IMR-90 (cell line): ENCODE data around the gene TMEM129. TPM values are rescaled to one million over a fixed set of nuclear protein-coding genes. Genes with fewer than 3 reads are reported as not detected.

ENCODE experiments used
- ATAC-seq: fragments of 200-7000 bp; cut with Tn5 transposase; 2 replicates; pipeline ENCODE4 v1.9.1; 2020; ENCODE audit warnings: low read depth, mild to moderate bottlenecking, moderate library complexity
- BruUV-seq: library from RNA; stranded (reverse); fragments of 400-500 nt; replicated peaks from 2 replicates; lab custom pipeline; 2021; lab: Mats Ljungman, UMichigan
- CTCF ChIA-PET: fragments of 300-600 bp; formaldehyde crosslinking; extraction: SDS; loops from one replicate; lab custom pipeline; 2021; ENCODE audit warnings: antibody characterized with exemption; lab: Yijun Ruan, JAX
- POLR2A ChIA-PET: fragments of 300-600 bp; sonication (Branson Sonifier 250); formaldehyde crosslinking; loops from one replicate; lab custom pipeline; 2022; ENCODE audit warnings: antibody characterized with exemption; ENCODE audit not compliant: unreplicated experiment; lab: Charles Lee
- DNase-seq: peaks from one replicate; pipeline ENCODE4 v3.0.0; 2013
- H2AFZ ChIP-seq: replicated peaks from 2 replicates; pipeline ENCODE3; 2013; ENCODE audit warnings: low read length, mild to moderate bottlenecking; ENCODE audit not compliant: poor library complexity
- H2AK5ac ChIP-seq: 2 replicates; pipeline ENCODE4 v1.6.1; 2013; ENCODE audit warnings: low read depth, low read length, inconsistent platforms
- H2AK9ac ChIP-seq: replicated peaks from 2 replicates; pipeline ENCODE3; 2013; ENCODE audit warnings: mild to moderate bottlenecking, low read depth, low read length, moderate library complexity; ENCODE audit not compliant: poor library complexity
- H2BK120ac ChIP-seq: 2 replicates; pipeline ENCODE4 v1.6.1; 2013; ENCODE audit warnings: low read depth, low read length, inconsistent platforms
- H2BK15ac ChIP-seq: 3 replicates; pipeline ENCODE4 v1.6.1; 2013; ENCODE audit warnings: low read depth, low read length, inconsistent platforms
- H2BK20ac ChIP-seq: 2 replicates; pipeline ENCODE4 v1.6.1; 2013; ENCODE audit warnings: low read depth, mild to moderate bottlenecking, inconsistent platforms, low read length, moderate library complexity
- H2BK5ac ChIP-seq: 2 replicates; pipeline ENCODE4 v1.6.1; 2013; ENCODE audit warnings: mild to moderate bottlenecking, low read depth, low read length, inconsistent platforms; ENCODE audit not compliant: poor library complexity, severe bottlenecking
- H3K14ac ChIP-seq: replicated peaks from 2 replicates; pipeline ENCODE4 v1.6.1; 2013; ENCODE audit warnings: low read depth, low read length, inconsistent platforms
- H3K18ac ChIP-seq: 2 replicates; pipeline ENCODE4 v1.6.1; 2013; ENCODE audit warnings: low read depth, low read length, control low read depth
- H3K23ac ChIP-seq: 2 replicates; pipeline ENCODE4 v1.6.1; 2013; ENCODE audit warnings: low read depth, low read length, inconsistent platforms
- H3K27ac ChIP-seq: 2 replicates; pipeline ENCODE4 v1.5.1; 2013; ENCODE audit warnings: mild to moderate bottlenecking, control low read depth, low read length; ENCODE audit not compliant: insufficient read depth
- H3K27me3 ChIP-seq: 2 replicates; pipeline ENCODE4 v1.6.1; 2013; ENCODE audit warnings: low read length; ENCODE audit not compliant: control insufficient read depth, insufficient read depth
- H3K36me3 ChIP-seq: 2 replicates; pipeline ENCODE4 v1.6.1; 2013; ENCODE audit warnings: low read length, mixed read lengths; ENCODE audit not compliant: control insufficient read depth, insufficient read depth
- H3K4ac ChIP-seq: 2 replicates; pipeline ENCODE4 v1.6.1; 2013; ENCODE audit warnings: low read depth, low read length, inconsistent platforms
- H3K4me1 ChIP-seq: 2 replicates; pipeline ENCODE4 v1.6.1; 2013; ENCODE audit warnings: low read length, mixed read lengths; ENCODE audit not compliant: control insufficient read depth, insufficient read depth
- H3K4me2 ChIP-seq: 2 replicates; pipeline ENCODE4 v1.6.1; 2013; ENCODE audit warnings: low read depth, mild to moderate bottlenecking, control low read depth, low read length, moderate library complexity
- H3K4me3 ChIP-seq: 2 replicates; pipeline ENCODE4 v1.5.1; 2013; ENCODE audit warnings: low read depth, mild to moderate bottlenecking, control low read depth, low read length, moderate library complexity; ENCODE audit not compliant: insufficient read depth
- H3K56ac ChIP-seq: 2 replicates; pipeline ENCODE4 v1.6.1; 2013; ENCODE audit warnings: low read length, inconsistent platforms; ENCODE audit not compliant: insufficient read depth; ENCODE audit errors: extremely low read depth
- H3K79me1 ChIP-seq, 2 experiments: 2 replicates each; pipeline ENCODE4 v1.6.1; 2013; ENCODE audit warnings: low read length in 2 of 2, inconsistent platforms in 1 of 2, low read depth in 1 of 2
- H3K9ac ChIP-seq: 2 replicates; pipeline ENCODE4 v1.6.1; 2013; ENCODE audit warnings: low read depth, low read length, control low read depth
- H3K9me1 ChIP-seq: 2 replicates; pipeline ENCODE4 v1.6.1; 2013; ENCODE audit warnings: low read length, inconsistent platforms; ENCODE audit not compliant: insufficient read depth
- H3K9me3 ChIP-seq: 2 replicates; pipeline ENCODE4 v1.6.1; 2013; ENCODE audit warnings: low read length; ENCODE audit not compliant: control insufficient read depth, insufficient read depth
- H4K20me1 ChIP-seq: 2 replicates; pipeline ENCODE4 v1.6.1; 2013; ENCODE audit warnings: low read length, inconsistent platforms; ENCODE audit not compliant: insufficient read depth
- H4K5ac ChIP-seq: 2 replicates; pipeline ENCODE4 v1.6.1; 2013; ENCODE audit warnings: mild to moderate bottlenecking, low read depth, low read length, control low read depth
- H4K8ac ChIP-seq, 2 experiments: 2 replicates each; pipeline ENCODE4 v1.6.1; 2013; ENCODE audit warnings: low read depth in 2 of 2, low read length in 2 of 2, control low read depth in 1 of 2, inconsistent platforms in 1 of 2
- H4K91ac ChIP-seq: 2 replicates; pipeline ENCODE4 v1.6.1; 2013; ENCODE audit warnings: low read depth, low read length, inconsistent platforms; ENCODE audit not compliant: insufficient read depth
- CHD1 ChIP-seq: IDR thresholded peaks from 2 replicates; pipeline ENCODE4 v1.6.1; 2012; ENCODE audit warnings: low read depth, low read length, improper control_type of control experiment
- FOS ChIP-seq: fragments of 150-350 bp; IDR thresholded peaks from 2 replicates; pipeline ENCODE4 v1.6.1; 2016; ENCODE audit warnings: low read depth, low read length
- MAFK ChIP-seq: IDR thresholded peaks from 2 replicates; pipeline ENCODE4 v1.6.1; 2012; ENCODE audit warnings: low read depth, low read length, improper control_type of control experiment
- MAZ ChIP-seq: IDR thresholded peaks from 2 replicates; pipeline ENCODE4 v1.6.1; 2012; ENCODE audit warnings: low read depth, mild to moderate bottlenecking, low read length, improper control_type of control experiment, moderate library complexity, borderline replicate concordance
- POLR2A ChIP-seq: IDR thresholded peaks from 2 replicates; pipeline ENCODE4 v1.6.1; 2012; ENCODE audit warnings: mild to moderate bottlenecking, low read depth, low read length
- RAD21 ChIP-seq: IDR thresholded peaks from 2 replicates; pipeline ENCODE4 v1.6.1; 2012; ENCODE audit warnings: low read length, improper control_type of control experiment
- RFX5 ChIP-seq: IDR thresholded peaks from 2 replicates; pipeline ENCODE4 v1.8.0; 2012; ENCODE audit warnings: low read depth, mild to moderate bottlenecking, low read length, moderate library complexity
- WGBS, 2 experiments: methylation state at CpG; one replicate each; pipeline versions ENCODE4 v1.1.5 to v1.1.7; 2013; ENCODE audit warnings: missing lambda C conversion rate in 2 of 2; ENCODE audit not compliant: insufficient read length in 1 of 2; ENCODE audit errors: extremely low coverage in 2 of 2; 5-methylcytosine and 5-hydroxymethylcytosine counted together
- dilution Hi-C: fragments of 300-500 bp; cut with HindIII; formaldehyde crosslinking; loops from one replicate; pipeline ENCODE4 v1.14.3; 2018; ENCODE audit warnings: low sequenced_read_pairs; ENCODE audit not compliant: unreplicated experiment
- in situ Hi-C: fragments of 300-500 bp; cut with MboI; formaldehyde crosslinking; loops from 3 replicates; pipeline ENCODE4 v1.14.3; 2019; ENCODE audit warnings: low sequenced_read_pairs, inconsistent platforms, mixed read lengths
- intact Hi-C: fragments of 100-400 bp; cut with micrococcal nuclease; formaldehyde crosslinking; loops from 2 replicates; pipeline ENCODE4 v1.10.0; 2022
- polyA plus RNA-seq, 3 experiments: library from polyadenylated mRNA; depleted of rRNA; stranded (reverse); fragments of >200 nt; gene quantifications; 2 replicates each; pipeline ENCODE4 v1.2.3, GENCODE V29; 2012; ENCODE audit warnings: low replicate concordance in 1 of 3
- total RNA-seq: library from RNA; depleted of rRNA; stranded (reverse); fragments of >200 nt; gene quantifications from 2 replicates; pipeline ENCODE4 v1.2.3, GENCODE V29; 2012
- TF ChIP-seq, protein P1 (sequence below): fragments of 150-350 bp; IDR thresholded peaks from 2 replicates; pipeline ENCODE4 v1.6.1; 2017; ENCODE audit warnings: mild to moderate bottlenecking, antibody characterized with exemption, low read length, low read depth
- TF ChIP-seq, protein P2 (sequence below): fragments of 150-350 bp; IDR thresholded peaks from 2 replicates; pipeline ENCODE4 v1.6.1; 2016; ENCODE audit warnings: low read depth, mild to moderate bottlenecking, low read length, moderate library complexity, borderline replicate concordance
- TF ChIP-seq, protein P3 (sequence below): conservative IDR thresholded peaks from 2 replicates; pipeline ENCODE4 v1.5.1; 2012; ENCODE audit warnings: mild to moderate bottlenecking, low read depth, low read length, improper control_type of control experiment

Gene TMEM129
- total and polyA plus RNA-seq, 2 of the 4 experiments (the other 2 are of a cell fraction), result 6.6 to 26.6 TPM

DNA sequence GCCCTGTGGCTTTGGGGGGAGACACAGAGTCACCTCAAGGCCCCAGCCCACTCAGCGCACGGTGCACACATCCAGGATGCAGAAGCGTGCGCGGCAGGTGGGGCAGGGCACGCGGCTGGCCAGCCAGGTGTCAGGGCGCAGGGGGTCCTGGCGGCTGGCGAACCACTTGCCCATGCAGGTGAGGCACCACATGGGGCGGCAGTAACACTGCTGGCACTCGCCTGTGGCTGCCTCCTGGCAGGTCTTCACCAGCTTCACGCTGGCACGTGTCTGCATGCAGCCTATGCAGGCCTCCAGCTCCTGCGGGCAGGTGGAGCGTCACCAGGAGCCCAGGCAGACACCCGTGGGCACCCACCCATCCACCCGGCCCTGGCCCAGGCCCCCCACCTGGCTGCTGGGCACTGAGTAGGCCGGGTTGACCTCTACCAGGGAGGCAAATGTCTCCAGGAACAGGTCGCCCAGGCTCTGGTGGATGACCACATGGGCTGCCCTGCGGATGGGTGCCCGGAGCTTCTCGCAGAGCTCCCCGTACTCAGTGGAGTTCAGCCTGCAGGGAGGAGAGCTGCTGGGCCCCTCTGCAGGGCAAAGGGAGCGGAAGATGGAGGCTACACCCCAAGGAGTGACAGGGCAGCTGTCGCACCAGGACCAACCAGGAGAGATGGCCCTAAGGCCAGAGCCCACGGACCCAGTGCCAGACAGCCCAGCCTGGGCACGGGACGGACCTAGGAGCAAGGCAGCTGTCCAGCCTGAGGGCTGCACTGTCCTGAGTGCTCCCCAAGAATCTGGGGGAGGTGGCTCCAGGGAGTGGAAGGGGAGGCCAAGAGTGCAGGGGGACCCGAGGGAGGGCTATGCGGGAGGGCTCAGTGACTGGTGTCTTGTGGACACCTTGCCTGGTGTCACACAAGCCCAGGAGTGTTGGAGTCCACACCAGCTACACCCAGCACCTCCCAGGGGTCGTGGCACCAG lies 3.7 kb downstream of the TMEM129 start (continued):
- TF ChIP-seq MAZ, result no peak

DNA sequence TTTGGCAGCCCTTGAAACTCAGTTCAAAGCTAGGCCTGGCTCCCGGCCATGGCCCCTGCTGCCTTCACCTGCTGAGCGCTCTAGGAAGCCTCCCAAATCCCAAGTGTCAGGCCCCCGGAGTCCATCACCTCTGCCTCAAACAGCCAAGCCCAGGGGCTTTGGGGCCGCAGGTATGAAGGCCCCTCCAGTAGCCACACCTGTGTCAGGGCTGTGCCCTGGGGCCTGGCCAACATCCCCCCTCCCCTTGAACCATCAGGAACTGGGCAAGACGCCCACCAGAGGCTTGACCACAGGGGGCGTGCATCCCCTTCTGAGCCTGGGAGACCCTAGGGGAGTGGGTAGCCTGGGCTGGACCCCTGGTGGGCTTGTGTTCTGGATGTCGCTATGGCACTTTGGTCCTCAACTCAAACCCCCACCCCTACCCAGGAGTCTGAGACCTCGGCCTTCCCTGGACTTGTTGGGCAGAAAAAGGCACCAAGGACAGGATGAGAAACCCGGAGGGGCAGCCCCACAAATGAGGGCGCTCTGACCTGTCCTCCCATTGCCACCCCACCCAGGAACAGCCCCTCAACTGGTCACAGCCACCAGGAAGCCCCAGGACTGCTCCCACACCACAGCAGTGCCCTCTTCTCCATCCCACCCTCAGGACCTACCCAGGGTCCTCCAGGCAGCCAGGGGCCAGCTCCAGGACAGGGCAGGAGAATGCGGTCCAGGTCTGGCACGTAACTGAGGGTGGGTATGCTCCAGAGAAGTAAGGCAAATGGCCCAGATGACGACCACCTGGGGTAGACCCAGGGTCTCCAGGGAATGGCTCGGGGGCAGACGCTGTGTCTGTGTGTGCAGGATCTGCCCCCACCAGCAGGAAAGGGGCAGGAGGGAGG lies 4.8 kb downstream of the TMEM129 start:
- H3K23ac ChIP-seq, result no peak overlapping the region
- ATAC-seq, result no peak
- no peak overlapping the region for H3K4ac ChIP-seq
- ChIA-PET CTCF (no interaction called here), POLR2A (no interaction called here)
- H3K36me3 ChIP-seq, result peaks cover 11% of the 10 kb centered on the region
- BruUV-seq, result no TSS peak
- DNase-seq, result no peak
- WGBS, 2 experiments, result no CpG with 5 or more reads among the region's 15 CpGs
- no peak overlapping the region for H3K4me3 ChIP-seq
- no peak overlapping the region for H3K9ac ChIP-seq
- peaks cover 5% of the 10 kb centered on the region; the same call in 1 of the 2 replicates for H3K9me1 ChIP-seq
- H4K20me1 ChIP-seq, result peaks cover 12% of the 10 kb centered on the region
- H3K27me3 ChIP-seq, result no peaks in the 10 kb centered on the region
- H3K14ac ChIP-seq, result no peak overlapping the region
- peak overlapping the region; percentile 57 for H2AK9ac ChIP-seq
- H4K91ac ChIP-seq, result no peak overlapping the region
- no peak overlapping the region for H2BK5ac ChIP-seq
- no peak overlapping the region for H4K5ac ChIP-seq
- H3K27ac ChIP-seq, result no peak overlapping the region
- H3K56ac ChIP-seq, result no peak overlapping the region
- no peak overlapping the region for H3K4me2 ChIP-seq
- H2BK15ac ChIP-seq, result no peak overlapping the region
- H4K8ac ChIP-seq, result no peak overlapping the region
- no peak overlapping the region for H2AK5ac ChIP-seq
- in situ Hi-C loops, result no loop called here
- H3K79me1 ChIP-seq, result peaks cover 26 to 79% of the 10 kb centered on the region in 2 experiments
- no peak overlapping the region for H3K18ac ChIP-seq
- no peaks in the 10 kb centered on the region for H3K9me3 ChIP-seq
- no peak overlapping the region for H2BK20ac ChIP-seq
- H2BK120ac ChIP-seq, result no peak overlapping the region
- H2AFZ ChIP-seq, result no peak overlapping the region
- dilution Hi-C loops, result no loop called here
- intact Hi-C loops, result no loop called here
- peaks cover 9% of the 10 kb centered on the region for H3K4me1 ChIP-seq
- TF ChIP-seq RAD21 (no peak), POLR2A (no peak), MAZ (no peak), FOS (no peak), RFX5 (no peak), MAFK (no peak), CHD1 (no peak)
- TF ChIP-seq, protein P1, sequence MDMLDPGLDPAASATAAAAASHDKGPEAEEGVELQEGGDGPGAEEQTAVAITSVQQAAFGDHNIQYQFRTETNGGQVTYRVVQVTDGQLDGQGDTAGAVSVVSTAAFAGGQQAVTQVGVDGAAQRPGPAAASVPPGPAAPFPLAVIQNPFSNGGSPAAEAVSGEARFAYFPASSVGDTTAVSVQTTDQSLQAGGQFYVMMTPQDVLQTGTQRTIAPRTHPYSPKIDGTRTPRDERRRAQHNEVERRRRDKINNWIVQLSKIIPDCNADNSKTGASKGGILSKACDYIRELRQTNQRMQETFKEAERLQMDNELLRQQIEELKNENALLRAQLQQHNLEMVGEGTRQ, result no peak
- TF ChIP-seq, protein P2, sequence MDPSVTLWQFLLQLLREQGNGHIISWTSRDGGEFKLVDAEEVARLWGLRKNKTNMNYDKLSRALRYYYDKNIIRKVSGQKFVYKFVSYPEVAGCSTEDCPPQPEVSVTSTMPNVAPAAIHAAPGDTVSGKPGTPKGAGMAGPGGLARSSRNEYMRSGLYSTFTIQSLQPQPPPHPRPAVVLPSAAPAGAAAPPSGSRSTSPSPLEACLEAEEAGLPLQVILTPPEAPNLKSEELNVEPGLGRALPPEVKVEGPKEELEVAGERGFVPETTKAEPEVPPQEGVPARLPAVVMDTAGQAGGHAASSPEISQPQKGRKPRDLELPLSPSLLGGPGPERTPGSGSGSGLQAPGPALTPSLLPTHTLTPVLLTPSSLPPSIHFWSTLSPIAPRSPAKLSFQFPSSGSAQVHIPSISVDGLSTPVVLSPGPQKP, result no peak
- TF ChIP-seq, protein P3, sequence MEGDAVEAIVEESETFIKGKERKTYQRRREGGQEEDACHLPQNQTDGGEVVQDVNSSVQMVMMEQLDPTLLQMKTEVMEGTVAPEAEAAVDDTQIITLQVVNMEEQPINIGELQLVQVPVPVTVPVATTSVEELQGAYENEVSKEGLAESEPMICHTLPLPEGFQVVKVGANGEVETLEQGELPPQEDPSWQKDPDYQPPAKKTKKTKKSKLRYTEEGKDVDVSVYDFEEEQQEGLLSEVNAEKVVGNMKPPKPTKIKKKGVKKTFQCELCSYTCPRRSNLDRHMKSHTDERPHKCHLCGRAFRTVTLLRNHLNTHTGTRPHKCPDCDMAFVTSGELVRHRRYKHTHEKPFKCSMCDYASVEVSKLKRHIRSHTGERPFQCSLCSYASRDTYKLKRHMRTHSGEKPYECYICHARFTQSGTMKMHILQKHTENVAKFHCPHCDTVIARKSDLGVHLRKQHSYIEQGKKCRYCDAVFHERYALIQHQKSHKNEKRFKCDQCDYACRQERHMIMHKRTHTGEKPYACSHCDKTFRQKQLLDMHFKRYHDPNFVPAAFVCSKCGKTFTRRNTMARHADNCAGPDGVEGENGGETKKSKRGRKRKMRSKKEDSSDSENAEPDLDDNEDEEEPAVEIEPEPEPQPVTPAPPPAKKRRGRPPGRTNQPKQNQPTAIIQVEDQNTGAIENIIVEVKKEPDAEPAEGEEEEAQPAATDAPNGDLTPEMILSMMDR, result no peak
